NCI-H2107 treated with DMSO at 0.1 percent for 48 hours (cell line): Measurements from ENCODE around the gene SATL1.
"Not testable (repeated sequence)": the region's sequence is repeated elsewhere in the genome, so short reads cannot be mapped to it uniquely, and the experiment has no call there.

ENCODE experiments used
- DNase-seq: peaks from one replicate; lab custom pipeline; 2025; ENCODE audit not compliant: unreplicated experiment; lab: John Stamatoyannopoulos, UW

Gene SATL1

GRCh38 chrX:85112293-85112692 is 131.3 kb downstream of the SATL1 start:
- no peak for DNase-seq

GRCh38 chrX:85111347-85111746 is 132.2 kb downstream of the SATL1 start:
- DNase-seq = no peak

GRCh38 chrX:85109235-85109634 is 134.3 kb downstream of the SATL1 start:
- no peak for DNase-seq

- no peak for DNase-seq
These were observed 135.4 kb downstream of the SATL1 start for GRCh38 chrX:85108165-85108564.

GRCh38 chrX:85107407-85107806 is 136.2 kb downstream of the SATL1 start:
- DNase-seq = no peak

GRCh38 chrX:85089321-85089840 is 154.2 kb downstream of the SATL1 start:
- no peak for DNase-seq

- DNase-seq = no peak
These were observed 158.7 kb downstream of the SATL1 start for GRCh38 chrX:85084770-85085393.

- DNase-seq = not testable (repeated sequence)
These were observed 166.3 kb downstream of the SATL1 start for GRCh38 chrX:85077247-85077646.

GRCh38 chrX:85065512-85066198 is 177.9 kb downstream of the SATL1 start:
- DNase-seq = no peak

- DNase-seq = no peak
These were observed 190.8 kb downstream of the SATL1 start for GRCh38 chrX:85052636-85053343.

GRCh38 chrX:85052205-85052604 is 191.4 kb downstream of the SATL1 start:
- no peak for DNase-seq

GRCh38 chrX:85051627-85052026 is 192.0 kb downstream of the SATL1 start:
- DNase-seq = no peak
